GM19372 (cell line): ENCODE results near the gene NR2F2.
"Not testable (repeated sequence)": the region's sequence is repeated elsewhere in the genome, so short reads cannot be mapped to it uniquely, and the experiment has no call there.

Experiments
- ATAC-seq: cut with Tn5 transposase; IDR thresholded peaks from one replicate; pipeline ENCODE4 v1.9.1; 2021; ENCODE audit warnings: mild to moderate bottlenecking, low read depth, moderate library complexity; ENCODE audit not compliant: unreplicated experiment

Gene NR2F2

GRCh38 chr15:96362755-96363651, 32.5 kb downstream of the NR2F2 start:
- ATAC-seq, result no peak

- ATAC-seq, result no peak
These were observed 33.2 kb downstream of the NR2F2 start for GRCh38 chr15:96363707-96364106.

- no peak for ATAC-seq
These were observed 35.5 kb downstream of the NR2F2 start for GRCh38 chr15:96365781-96366525.

- no peak for ATAC-seq
These were observed 36.0 kb downstream of the NR2F2 start for GRCh38 chr15:96366526-96366877.

GRCh38 chr15:96367311-96368200, 37.1 kb downstream of the NR2F2 start:
- no peak for ATAC-seq

GRCh38 chr15:96369351-96369750, 38.9 kb downstream of the NR2F2 start:
- ATAC-seq, result no peak

- ATAC-seq, result no peak
These were observed 39.5 kb downstream of the NR2F2 start for GRCh38 chr15:96369825-96370621.

GRCh38 chr15:96372554-96372953, 42.1 kb downstream of the NR2F2 start:
- ATAC-seq, result no peak

GRCh38 chr15:96374499-96374898, 44.0 kb downstream of the NR2F2 start:
- ATAC-seq, result no peak

GRCh38 chr15:96379592-96379991, 49.1 kb downstream of the NR2F2 start:
- not testable (repeated sequence) for ATAC-seq

- ATAC-seq, result no peak
These were observed 51.0 kb downstream of the NR2F2 start for GRCh38 chr15:96381463-96381862.

- ATAC-seq, result no peak
These were observed 54.7 kb downstream of the NR2F2 start for GRCh38 chr15:96385195-96385594.

GRCh38 chr15:96388673-96389072, 58.2 kb downstream of the NR2F2 start:
- ATAC-seq, result no peak
